ENCODE measurements around the gene FOXD2. TPM values are rescaled to one million over a fixed set of nuclear protein-coding genes. Genes with fewer than 3 reads are reported as not detected.

Gene FOXD2
- total and polyA plus RNA-seq, 7 experiments from 2014 or later = 0.05 to 0.59 (median 0.22) TPM

DNA sequence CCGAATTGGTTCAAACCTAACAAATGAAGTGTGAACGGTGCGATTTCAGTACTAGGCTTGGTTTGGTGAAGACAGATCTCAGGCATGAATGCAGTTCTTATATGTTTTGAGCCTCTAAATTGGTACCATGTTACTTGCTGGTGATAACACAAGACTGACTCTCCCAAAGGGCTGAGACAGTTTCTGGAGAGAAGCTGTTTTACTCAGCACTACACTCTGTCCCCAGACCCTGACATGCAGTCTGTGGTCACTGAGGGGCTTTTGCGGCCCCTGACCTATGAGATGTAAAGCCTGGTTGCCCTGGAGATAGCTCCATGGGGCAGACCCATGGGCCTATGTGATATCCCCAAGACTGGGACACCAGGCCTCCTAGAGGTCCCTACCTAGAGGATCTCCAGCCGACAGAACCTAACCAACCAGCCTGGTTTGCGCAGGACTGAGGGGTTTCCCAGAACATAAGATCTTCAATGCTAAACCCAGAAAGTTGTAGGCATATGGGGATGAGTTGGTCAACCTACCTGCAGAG, 41.1 kb upstream of the FOXD2 start:
- H3K36me3 Mint-ChIP-seq = peaks cover 0 to 4% (median 0%) of the 10 kb centered on the region in 5 donors
- no peak overlapping the region for H3K4me3 Mint-ChIP-seq
- no peak overlapping the region for H3K27ac Mint-ChIP-seq
- H3K36me3 ChIP-seq (ENCODE audit: control insufficient read depth in 2 of 3, insufficient read depth in 3 of 3, low read length in 3 of 3) = no peaks in the 10 kb centered on the region
- CTCF ChIA-PET = no interaction called here
- DNase-seq = no peak
- H3K9me3 Mint-ChIP-seq = no peaks in the 10 kb centered on the region
- H3K4me3 ChIP-seq (ENCODE audit: low read length) = no peak overlapping the region
- H3K4me1 Mint-ChIP-seq = peaks cover 0 to 2% (median 0%) of the 10 kb centered on the region in 7 donors
- intact Hi-C loops (cut with micrococcal nuclease) = no loop called here
- no peak overlapping the region for H3K27ac ChIP-seq (ENCODE audit: low read depth, low read length)
- H3K27me3 Mint-ChIP-seq = peaks cover 19 to 52% (median 30%) of the 10 kb centered on the region in 5 donors
- H3K27me3 ChIP-seq (ENCODE audit: control insufficient read depth in 2 of 2, insufficient read depth in 2 of 2, low read length in 2 of 2) = no peaks in the 10 kb centered on the region
- POLR2A ChIA-PET = no interaction called here
- no peaks in the 10 kb centered on the region for H3K9me3 ChIP-seq (ENCODE audit: control insufficient read depth in 2 of 3, low read length in 3 of 3)
- no peak for ATAC-seq
- H3K4me1 ChIP-seq (ENCODE audit: control insufficient read depth in 2 of 2, insufficient read depth in 2 of 2, low read length in 2 of 2) = no peaks in the 10 kb centered on the region

DNA sequence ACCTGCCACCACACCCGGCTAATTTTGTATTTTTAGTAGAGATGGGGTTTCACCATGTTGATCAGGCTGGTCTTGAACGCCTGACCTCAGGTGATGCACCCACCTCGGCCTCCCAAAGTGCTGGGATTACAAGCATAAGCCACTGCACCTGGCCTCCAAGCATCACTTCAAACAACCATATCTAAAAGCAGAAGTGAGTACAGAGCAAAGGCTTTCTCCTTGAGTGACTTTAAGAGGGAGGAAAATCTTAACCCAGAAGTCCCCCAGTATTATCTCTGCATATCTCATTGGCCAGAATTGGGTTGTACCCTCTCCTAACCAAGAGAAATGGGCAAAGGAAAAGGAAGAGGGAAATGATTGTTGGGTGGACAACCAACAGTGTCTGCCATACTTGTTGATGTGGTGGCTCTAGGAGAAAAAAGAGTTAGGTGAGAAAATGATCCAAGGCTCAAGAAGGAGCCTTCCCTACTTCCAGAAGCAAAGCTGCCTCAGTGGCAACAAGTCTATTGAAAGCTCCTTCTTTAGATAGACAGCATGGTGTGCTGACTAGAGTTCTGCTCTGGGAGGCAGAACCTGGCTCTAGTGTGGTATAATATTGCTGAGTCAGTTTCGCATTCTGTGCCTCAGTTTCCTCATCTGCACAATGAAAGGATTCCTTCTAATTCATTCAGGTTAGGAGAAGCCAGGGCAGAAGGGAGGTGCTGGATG, 38.6 kb upstream of the FOXD2 start:
- H3K27me3 Mint-ChIP-seq = peaks cover 22 to 48% (median 24%) of the 10 kb centered on the region in 5 donors
- CTCF ChIA-PET = no interaction called here

DNA sequence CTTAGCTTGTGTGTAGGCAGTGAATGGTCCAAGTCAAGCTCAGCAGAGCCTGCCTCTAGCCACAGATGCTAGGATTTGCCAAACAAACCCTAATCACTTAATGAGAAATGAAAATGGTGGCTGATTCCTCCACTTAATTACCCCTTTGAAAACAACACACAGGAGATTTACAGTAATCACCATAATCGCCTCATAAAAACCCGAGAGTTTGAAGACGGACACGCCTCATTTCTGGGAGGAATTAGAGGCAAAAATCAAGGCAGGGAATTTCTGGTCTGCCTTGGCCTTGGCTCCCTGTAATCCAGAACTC, 38.0 kb upstream of the FOXD2 start:
- POLR2A ChIA-PET = no interaction called here
- H3K36me3 ChIP-seq (ENCODE audit: control insufficient read depth in 2 of 3, insufficient read depth in 3 of 3, low read length in 3 of 3) = no peaks in the 10 kb centered on the region
- CTCF ChIA-PET = no interaction called here
- no peaks in the 10 kb centered on the region for H3K9me3 ChIP-seq (ENCODE audit: control insufficient read depth in 2 of 3, low read length in 3 of 3)
- Mint-ChIP-seq H3K27me3 (peaks cover 17 to 47% (median 25%) of the 10 kb centered on the region in 5 donors), H3K4me3 (no peak overlapping the region), H3K27ac (no peak overlapping the region), H3K9me3 (no peaks in the 10 kb centered on the region), H3K36me3 (peaks cover 0 to 4% (median 0%) of the 10 kb centered on the region in 5 donors), H3K4me1 (peaks cover 0 to 2% (median 0%) of the 10 kb centered on the region in 7 donors)
- ATAC-seq = no peak
- H3K27me3 ChIP-seq (ENCODE audit: control insufficient read depth in 2 of 2, insufficient read depth in 2 of 2, low read length in 2 of 2) = no peaks in the 10 kb centered on the region
- no peak overlapping the region for H3K4me3 ChIP-seq (ENCODE audit: low read length)
- intact Hi-C loops (cut with micrococcal nuclease) = no loop called here
- H3K4me1 ChIP-seq (ENCODE audit: control insufficient read depth in 2 of 2, insufficient read depth in 2 of 2, low read length in 2 of 2) = no peaks in the 10 kb centered on the region
- no peak for DNase-seq
- no peak overlapping the region for H3K27ac ChIP-seq (ENCODE audit: low read depth, low read length)

More for the DNA sequence above, 38.6 kb upstream of the FOXD2 start:
- Mint-ChIP-seq H3K4me3 (no peak overlapping the region), H3K9me3 (no peaks in the 10 kb centered on the region), H3K27ac (no peak overlapping the region), H3K4me1 (peaks cover 0 to 2% (median 0%) of the 10 kb centered on the region in 7 donors), H3K36me3 (peaks cover 0 to 4% (median 0%) of the 10 kb centered on the region in 5 donors)
- no peak for DNase-seq
- no peaks in the 10 kb centered on the region for H3K4me1 ChIP-seq (ENCODE audit: control insufficient read depth in 2 of 2, insufficient read depth in 2 of 2, low read length in 2 of 2)
- no peak for ATAC-seq
- no peaks in the 10 kb centered on the region for H3K36me3 ChIP-seq (ENCODE audit: control insufficient read depth in 2 of 3, insufficient read depth in 3 of 3, low read length in 3 of 3)
- H3K27me3 ChIP-seq (ENCODE audit: control insufficient read depth in 2 of 2, insufficient read depth in 2 of 2, low read length in 2 of 2) = no peaks in the 10 kb centered on the region
- POLR2A ChIA-PET = no interaction called here
- intact Hi-C loops (cut with micrococcal nuclease) = no loop called here
- no peak overlapping the region for H3K4me3 ChIP-seq (ENCODE audit: low read length)
- no peaks in the 10 kb centered on the region for H3K9me3 ChIP-seq (ENCODE audit: control insufficient read depth in 2 of 3, low read length in 3 of 3)
- no peak overlapping the region for H3K27ac ChIP-seq (ENCODE audit: low read depth, low read length)

DNA sequence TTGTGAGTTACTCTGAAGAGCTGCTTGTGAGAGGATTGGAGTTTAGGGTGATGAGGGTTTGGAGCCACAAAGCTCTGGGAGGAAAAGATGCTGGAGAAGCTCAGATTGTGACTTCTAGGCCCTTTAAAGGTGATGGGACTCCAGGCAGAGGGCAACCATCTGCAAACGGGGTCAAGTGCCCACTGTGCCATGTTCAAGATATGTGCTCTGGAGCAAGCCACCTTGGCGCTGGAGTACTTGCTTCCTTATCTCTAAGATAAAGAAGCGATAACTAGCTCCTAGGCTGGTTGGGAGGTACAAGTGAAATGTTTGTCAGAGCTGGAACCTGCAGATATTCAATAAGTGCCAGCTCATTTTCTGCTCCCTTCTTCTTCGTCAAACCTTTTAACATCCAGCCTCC, 36.1 kb upstream of the FOXD2 start:
- Histone ChIP-seq H3K27me3 (ENCODE audit: control insufficient read depth in 2 of 2, insufficient read depth in 2 of 2, low read length in 2 of 2) (no peaks in the 10 kb centered on the region), H3K4me1 (ENCODE audit: control insufficient read depth in 2 of 2, insufficient read depth in 2 of 2, low read length in 2 of 2) (no peaks in the 10 kb centered on the region), H3K4me3 (ENCODE audit: low read length) (no peak overlapping the region), H3K27ac (ENCODE audit: low read depth, low read length) (no peak overlapping the region), H3K36me3 (ENCODE audit: control insufficient read depth in 2 of 3, insufficient read depth in 3 of 3, low read length in 3 of 3) (no peaks in the 10 kb centered on the region), H3K9me3 (ENCODE audit: control insufficient read depth in 2 of 3, low read length in 3 of 3) (no peaks in the 10 kb centered on the region)
- intact Hi-C loops (cut with micrococcal nuclease) = no loop called here
- Mint-ChIP-seq H3K4me1 (peaks cover 0 to 2% (median 0%) of the 10 kb centered on the region in 7 donors), H3K36me3 (peaks cover 0 to 4% (median 0%) of the 10 kb centered on the region in 5 donors), H3K27me3 (peaks cover 21 to 42% (median 28%) of the 10 kb centered on the region in 5 donors), H3K9me3 (no peaks in the 10 kb centered on the region), H3K27ac (no peak overlapping the region), H3K4me3 (no peak overlapping the region)
- DNase-seq (no peak), ATAC-seq (no peak)
- ChIA-PET POLR2A (no interaction called here), CTCF (no interaction called here)

DNA sequence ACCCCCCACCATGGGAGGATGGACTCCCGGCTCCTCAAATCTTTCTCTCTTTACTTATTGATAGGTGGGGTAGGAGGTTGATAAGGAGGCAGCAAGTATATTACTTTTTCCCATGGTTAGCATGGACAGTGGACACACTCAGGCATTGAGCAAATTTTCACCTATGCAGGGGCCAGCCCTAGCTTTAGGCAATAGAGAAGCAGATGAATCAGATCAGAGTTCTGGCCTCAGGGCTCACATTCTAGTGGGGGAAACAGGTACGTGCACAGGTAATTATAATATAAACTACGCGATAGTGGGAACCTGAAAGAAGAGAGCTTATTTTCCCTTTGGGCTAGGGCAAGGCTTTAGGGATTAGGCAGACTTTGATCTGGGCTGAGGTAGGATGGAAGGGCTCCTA, 35.3 kb upstream of the FOXD2 start:
- H3K4me3 Mint-ChIP-seq = no peak overlapping the region

DNA sequence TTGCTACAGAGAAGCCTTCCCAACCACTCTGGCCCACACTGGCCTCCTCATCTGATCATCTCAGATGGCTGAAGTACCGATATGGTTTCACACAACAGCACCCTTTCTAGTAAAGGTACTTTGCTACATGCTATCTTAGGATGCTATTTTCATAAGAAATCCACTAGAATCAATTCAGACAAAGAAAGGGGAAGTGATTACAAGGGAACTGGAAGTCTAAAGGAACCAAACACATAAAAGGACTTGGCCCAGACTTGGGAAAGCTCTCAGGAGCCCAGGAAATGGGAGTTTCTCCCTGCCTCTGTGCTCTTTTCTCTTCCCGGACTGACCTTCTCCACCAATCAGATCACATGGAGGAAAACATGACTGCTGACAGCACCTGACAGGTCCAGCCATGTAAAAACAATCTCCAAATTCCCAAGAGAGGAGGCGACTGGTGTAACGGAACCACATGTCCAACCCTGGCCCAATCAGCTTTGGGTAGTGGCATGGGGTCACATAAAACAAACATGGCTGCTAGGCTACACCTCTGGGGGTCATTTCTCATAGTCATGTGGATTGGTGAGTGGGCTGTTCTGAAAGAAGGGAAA, 34.4 kb upstream of the FOXD2 start:
- H3K27me3 Mint-ChIP-seq = peaks cover 16 to 38% (median 29%) of the 10 kb centered on the region in 5 donors
- Histone ChIP-seq H3K27me3 (ENCODE audit: control insufficient read depth in 2 of 2, insufficient read depth in 2 of 2, low read length in 2 of 2) (no peaks in the 10 kb centered on the region), H3K9me3 (ENCODE audit: control insufficient read depth in 2 of 3, low read length in 3 of 3) (no peaks in the 10 kb centered on the region), H3K27ac (ENCODE audit: low read depth, low read length) (no peak overlapping the region), H3K4me3 (ENCODE audit: low read length) (no peak overlapping the region), H3K36me3 (ENCODE audit: control insufficient read depth in 2 of 3, insufficient read depth in 3 of 3, low read length in 3 of 3) (no peaks in the 10 kb centered on the region), H3K4me1 (ENCODE audit: control insufficient read depth in 2 of 2, insufficient read depth in 2 of 2, low read length in 2 of 2) (no peaks in the 10 kb centered on the region)
- intact Hi-C loops (cut with micrococcal nuclease) = no loop called here
- no peak overlapping the region for H3K4me3 Mint-ChIP-seq
- ATAC-seq (no peak), DNase-seq (no peak)
- H3K27ac Mint-ChIP-seq = no peak overlapping the region
- H3K9me3 Mint-ChIP-seq = no peaks in the 10 kb centered on the region
- CTCF ChIA-PET = no interaction called here
- POLR2A ChIA-PET = no interaction called here
- no peaks in the 10 kb centered on the region for H3K36me3 Mint-ChIP-seq
- H3K4me1 Mint-ChIP-seq = no peaks in the 10 kb centered on the region

More for the DNA sequence above, 35.3 kb upstream of the FOXD2 start:
- ChIA-PET CTCF (no interaction called here), POLR2A (no interaction called here)
- DNase-seq (no peak), ATAC-seq (no peak)
- Histone ChIP-seq H3K4me1 (ENCODE audit: control insufficient read depth in 2 of 2, insufficient read depth in 2 of 2, low read length in 2 of 2) (no peaks in the 10 kb centered on the region), H3K27ac (ENCODE audit: low read depth, low read length) (no peak overlapping the region), H3K4me3 (ENCODE audit: low read length) (no peak overlapping the region), H3K9me3 (ENCODE audit: control insufficient read depth in 2 of 3, low read length in 3 of 3) (no peaks in the 10 kb centered on the region), H3K36me3 (ENCODE audit: control insufficient read depth in 2 of 3, insufficient read depth in 3 of 3, low read length in 3 of 3) (no peaks in the 10 kb centered on the region), H3K27me3 (ENCODE audit: control insufficient read depth in 2 of 2, insufficient read depth in 2 of 2, low read length in 2 of 2) (no peaks in the 10 kb centered on the region)
- H3K36me3 Mint-ChIP-seq = no peaks in the 10 kb centered on the region
- no peaks in the 10 kb centered on the region for H3K4me1 Mint-ChIP-seq
- intact Hi-C loops (cut with micrococcal nuclease) = no loop called here
- H3K9me3 Mint-ChIP-seq = no peaks in the 10 kb centered on the region
- no peak overlapping the region for H3K27ac Mint-ChIP-seq
- H3K27me3 Mint-ChIP-seq = peaks cover 16 to 42% (median 23%) of the 10 kb centered on the region in 5 donors

DNA sequence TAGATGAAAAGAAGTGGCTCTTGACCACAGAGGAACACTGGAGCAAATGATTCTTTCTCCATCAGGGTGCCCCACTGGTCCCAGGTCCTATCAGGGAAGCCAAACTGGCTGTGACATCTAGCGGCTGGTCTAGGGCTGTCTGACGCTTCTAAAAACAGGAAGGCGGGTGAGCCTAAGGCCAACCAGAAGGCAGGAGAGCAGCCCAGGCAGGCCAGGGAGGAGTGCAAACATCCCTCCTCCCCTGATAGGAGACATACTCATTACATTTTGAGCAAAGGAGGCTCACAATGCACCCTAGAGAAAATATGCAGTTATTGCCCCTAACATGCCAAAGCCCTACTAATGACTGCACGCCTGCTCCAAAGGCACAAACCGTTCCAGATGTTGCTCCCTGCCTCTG, 32.1 kb upstream of the FOXD2 start:
- Mint-ChIP-seq H3K27me3 (peaks cover 15 to 42% (median 25%) of the 10 kb centered on the region in 5 donors), H3K4me1 (no peaks in the 10 kb centered on the region), H3K27ac (no peak overlapping the region), H3K9me3 (no peaks in the 10 kb centered on the region), H3K4me3 (no peak overlapping the region), H3K36me3 (no peaks in the 10 kb centered on the region)
- no peaks in the 10 kb centered on the region for H3K9me3 ChIP-seq (ENCODE audit: control insufficient read depth in 2 of 3, low read length in 3 of 3)
- no peak for ATAC-seq
- no peak overlapping the region for H3K4me3 ChIP-seq (ENCODE audit: low read length)
- H3K27me3 ChIP-seq (ENCODE audit: control insufficient read depth in 2 of 2, insufficient read depth in 2 of 2, low read length in 2 of 2) = no peaks in the 10 kb centered on the region
- intact Hi-C loops (cut with micrococcal nuclease) = no loop called here
- no peaks in the 10 kb centered on the region for H3K36me3 ChIP-seq (ENCODE audit: control insufficient read depth in 2 of 3, insufficient read depth in 3 of 3, low read length in 3 of 3)
- no peak overlapping the region for H3K27ac ChIP-seq (ENCODE audit: low read depth, low read length)
- no peak for DNase-seq
- ChIA-PET POLR2A (no interaction called here), CTCF (no interaction called here)
- no peaks in the 10 kb centered on the region for H3K4me1 ChIP-seq (ENCODE audit: control insufficient read depth in 2 of 2, insufficient read depth in 2 of 2, low read length in 2 of 2)
